ENCODE results near the gene SH2D4B. TPM values are rescaled to one million over a fixed set of nuclear protein-coding genes. Genes with fewer than 3 reads are reported as not detected.

The SH2D4B gene
- total and polyA plus RNA-seq, 2 donors (not counting 3 experiments of a cell fraction or from before 2014, with no cell fraction given), result not detected

Other genes with a start within 250 kb of the SH2D4B start
- not detected in 2 replicates for gene MAT1A, start 248.2 kb upstream of the SH2D4B start, total RNA-seq
- not detected in 2 replicates for gene MAT1A, start 248.2 kb upstream of the SH2D4B start, polyA plus RNA-seq
- gene DYDC1, start 181.1 kb upstream of the SH2D4B start, total RNA-seq, result not detected in 2 replicates
- gene DYDC1, start 181.1 kb upstream of the SH2D4B start, polyA plus RNA-seq, result not detected in 2 replicates
- gene DYDC2, start 181.1 kb upstream of the SH2D4B start, total RNA-seq, result not detected in 2 replicates
- gene DYDC2, start 181.1 kb upstream of the SH2D4B start, polyA plus RNA-seq, result not detected in 2 replicates
- 290 and 321 TPM in 2 replicates for gene PRXL2A, start 129.4 kb upstream of the SH2D4B start, total RNA-seq
- gene PRXL2A, start 129.4 kb upstream of the SH2D4B start, polyA plus RNA-seq, result 68.1 and 113 TPM in 2 replicates
- gene TSPAN14, start 83.6 kb upstream of the SH2D4B start, total RNA-seq, result 237 and 242 TPM in 2 replicates
- gene TSPAN14, start 83.6 kb upstream of the SH2D4B start, polyA plus RNA-seq, result 210 and 211 TPM in 2 replicates

Measured in endothelial cell of umbilical vein (primary cell).